Ovary (tissue), 3 donors: Measurements from ENCODE around the gene CCL21.

Experiments used
- CTCF ChIP-seq, 3 donors: fragments of 450-650 bp in 2 of 3; fragments of 200-600 bp in 1 of 3; IDR thresholded peaks; one replicate each; pipeline versions ENCODE4 v1.5.1 to v1.8.0; 2016 to 2022; ENCODE audit warnings: antibody characterized with exemption in 3 of 3, mild to moderate bottlenecking in 1 of 3
- EP300 ChIP-seq: sonication (generic); formaldehyde crosslinking; IDR thresholded peaks from one replicate; pipeline ENCODE4 v1.6.1; 2017; ENCODE audit warnings: antibody characterized with exemption
- donor health status: DM: no; HTN: no; CAD: no.

- TF ChIP-seq CTCF (IDR thresholded peaks at IDR 0.05) (no peak), EP300 (no peak)
Measured at GRCh38 chr9:34675869-34676268, 34.1 kb downstream of the CCL21 start.
